Left ventricle myocardium inferior (tissue), 1 donor: ENCODE measurements around the gene CBY1. TPM values are rescaled to one million over a fixed set of nuclear protein-coding genes. Genes with fewer than 3 reads are reported as not detected.

Source experiments
- DNase-seq: peaks from one replicate; pipeline ENCODE4 v3.0.0-alpha.2; 2020
- H3K27ac ChIP-seq: fragments of 200-600 bp; replicated peaks from 2 replicates; pipeline ENCODE4 v1.8.0; 2021
- H3K27me3 ChIP-seq: fragments of 200-600 bp; 2 replicates; pipeline ENCODE4 v1.8.0; 2021; ENCODE audit warnings: low read depth
- H3K36me3 ChIP-seq: fragments of 200-600 bp; 2 replicates; pipeline ENCODE4 v1.8.0; 2021
- H3K4me1 ChIP-seq: fragments of 200-600 bp; 2 replicates; pipeline ENCODE4 v1.8.0; 2021
- H3K4me3 ChIP-seq: fragments of 200-600 bp; 2 replicates; pipeline ENCODE4 v1.8.0; 2021; ENCODE audit warnings: mild to moderate bottlenecking, moderate library complexity
- H3K9me3 ChIP-seq: fragments of 200-600 bp; replicated peaks from 2 replicates; pipeline ENCODE4 v1.8.0; 2021
- CTCF ChIP-seq: fragments of 200-600 bp; IDR thresholded peaks from 2 replicates; pipeline ENCODE4 v1.8.0; 2021; ENCODE audit warnings: antibody characterized with exemption, mild to moderate bottlenecking, borderline replicate concordance
- intact Hi-C: fragments of 100-400 bp; cut with micrococcal nuclease; formaldehyde crosslinking; loops from one replicate; pipeline ENCODE4 v1.11.0; 2022
- total RNA-seq: library from RNA; stranded (reverse); fragmentation: NEBNext Ultra II Directional; extraction: Animal tissue kit (Norgen Biotek cat#: 25700); gene quantifications from one replicate; pipeline ENCODE4 v1.2.1, GENCODE V29; 2021
- donor health status: DM: no; HTN: yes; CAD: no; lungs with severe emphysema.

Gene CBY1
- total RNA-seq, 1 donor from 2014 or later: 44.4 TPM

GRCh38 chr22:38705235-38706100 is 49.0 kb downstream of the CBY1 start, which contains the start of gene GTPBP1:
TSS of gene GTPBP1 (plus strand) at chr22:38705944. CDS start at chr22:38705956, 12 bp downstream.
- peak; percentile 96 for DNase-seq
- Histone ChIP-seq H3K4me3 (peak within 1 kb of the TSS; percentile 93), H3K27ac (peak within 1 kb of the TSS; percentile 91), H3K27me3 (no peaks in the 10 kb centered on the region), H3K4me1 (peaks cover 65% of the 10 kb centered on the region), H3K9me3 (no peaks in the 10 kb centered on the region), H3K36me3 (peaks cover 6% of the 10 kb centered on the region)
- intact Hi-C loops: no loop called here
- TF ChIP-seq CTCF: peak; percentile 32

- H3K27ac ChIP-seq: peak overlapping the region; percentile 91
- peak overlapping the region; percentile 93 for H3K4me3 ChIP-seq
- intact Hi-C loops: no loop called here
- H3K9me3 ChIP-seq: no peaks in the 10 kb centered on the region
- H3K36me3 ChIP-seq: peaks cover 12% of the 10 kb centered on the region
- DNase-seq: peak; percentile 39
- TF ChIP-seq CTCF: no peak
- H3K27me3 ChIP-seq: no peaks in the 10 kb centered on the region
- H3K4me1 ChIP-seq: peaks cover 68% of the 10 kb centered on the region
These were observed 49.9 kb downstream of the CBY1 start for GRCh38 chr22:38706101-38706900.

DNA sequence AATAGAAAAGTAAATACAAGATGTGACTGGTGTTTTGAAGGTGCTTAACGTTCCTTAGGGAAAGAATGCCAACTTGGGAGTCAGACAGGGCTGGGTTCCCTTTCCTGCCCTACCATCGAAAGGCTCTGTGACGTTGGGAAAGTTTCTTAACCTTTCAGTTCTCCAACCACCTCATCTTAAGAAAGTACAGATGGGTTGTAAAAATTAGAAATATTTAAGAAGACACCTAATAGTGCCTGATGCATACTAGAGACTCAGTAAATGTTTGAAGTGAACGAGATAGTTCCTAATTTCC is 50.4 kb downstream of the CBY1 start:
- H3K36me3 ChIP-seq: peaks cover 12% of the 10 kb centered on the region
- H3K4me1 ChIP-seq: peaks cover 65% of the 10 kb centered on the region

GRCh38 chr22:38707346-38707745 is 50.9 kb downstream of the CBY1 start:
- no peak for TF ChIP-seq CTCF
- H3K27ac ChIP-seq: peak overlapping the region; percentile 91
- no peaks in the 10 kb centered on the region for H3K27me3 ChIP-seq
- H3K9me3 ChIP-seq: no peaks in the 10 kb centered on the region
- intact Hi-C loops: no loop called here
- H3K4me3 ChIP-seq: peak overlapping the region; percentile 93
- peaks cover 14% of the 10 kb centered on the region for H3K36me3 ChIP-seq
- peaks cover 70% of the 10 kb centered on the region for H3K4me1 ChIP-seq
- DNase-seq: no peak

More for the DNA sequence above, 50.4 kb downstream of the CBY1 start:
- H3K27ac ChIP-seq: peak overlapping the region; percentile 91
- H3K9me3 ChIP-seq: no peaks in the 10 kb centered on the region
- no peaks in the 10 kb centered on the region for H3K27me3 ChIP-seq
- DNase-seq: no peak
- H3K4me3 ChIP-seq: peak overlapping the region; percentile 93
- intact Hi-C loops: no loop called here
- no peak for TF ChIP-seq CTCF

DNA sequence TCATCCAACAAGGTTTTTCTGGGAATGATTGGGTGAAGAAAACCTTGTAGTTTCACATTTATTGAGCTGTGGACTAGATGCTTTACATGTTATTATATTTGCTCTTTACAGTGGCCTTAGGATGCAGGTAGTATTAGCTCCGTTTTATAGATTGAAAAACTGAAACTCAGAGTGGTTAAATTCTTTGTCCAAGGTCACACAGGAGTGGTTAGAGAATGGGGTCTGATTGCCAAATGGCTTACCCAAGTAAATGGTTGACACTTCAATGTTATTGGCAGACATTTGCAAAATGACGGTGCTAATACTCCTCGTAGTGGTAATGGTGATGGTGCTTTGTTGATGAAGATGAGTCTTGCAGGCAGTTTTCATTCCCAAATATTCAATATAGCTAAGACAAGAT is 51.5 kb downstream of the CBY1 start:
- intact Hi-C loops: no loop called here
- Histone ChIP-seq H3K27me3 (no peaks in the 10 kb centered on the region), H3K4me3 (no peak overlapping the region), H3K27ac (no peak overlapping the region), H3K9me3 (no peaks in the 10 kb centered on the region), H3K36me3 (peaks cover 17% of the 10 kb centered on the region), H3K4me1 (peaks cover 76% of the 10 kb centered on the region)
- TF ChIP-seq CTCF: no peak
- no peak for DNase-seq
